Esophagus muscularis mucosa (tissue), 3 donors: Measurements from ENCODE around the gene LHB.

Source experiments
- CTCF ChIP-seq, 3 experiments: fragments of 200-600 bp in 2 of 3; fragments of 450-650 bp in 1 of 3; sonication (generic) in 2 of 3; IDR thresholded peaks; one replicate each; pipeline ENCODE4 v1.5.1; 2017 to 2019; ENCODE audit warnings: antibody characterized with exemption in 3 of 3, mild to moderate bottlenecking in 2 of 3, moderate library complexity in 1 of 3
- POLR2A ChIP-seq: fragments of 450-650 bp; IDR thresholded peaks from one replicate; pipeline ENCODE4 v1.6.1; 2017; ENCODE audit warnings: antibody characterized with exemption, moderate library complexity, mild to moderate bottlenecking, low read depth

DNA sequence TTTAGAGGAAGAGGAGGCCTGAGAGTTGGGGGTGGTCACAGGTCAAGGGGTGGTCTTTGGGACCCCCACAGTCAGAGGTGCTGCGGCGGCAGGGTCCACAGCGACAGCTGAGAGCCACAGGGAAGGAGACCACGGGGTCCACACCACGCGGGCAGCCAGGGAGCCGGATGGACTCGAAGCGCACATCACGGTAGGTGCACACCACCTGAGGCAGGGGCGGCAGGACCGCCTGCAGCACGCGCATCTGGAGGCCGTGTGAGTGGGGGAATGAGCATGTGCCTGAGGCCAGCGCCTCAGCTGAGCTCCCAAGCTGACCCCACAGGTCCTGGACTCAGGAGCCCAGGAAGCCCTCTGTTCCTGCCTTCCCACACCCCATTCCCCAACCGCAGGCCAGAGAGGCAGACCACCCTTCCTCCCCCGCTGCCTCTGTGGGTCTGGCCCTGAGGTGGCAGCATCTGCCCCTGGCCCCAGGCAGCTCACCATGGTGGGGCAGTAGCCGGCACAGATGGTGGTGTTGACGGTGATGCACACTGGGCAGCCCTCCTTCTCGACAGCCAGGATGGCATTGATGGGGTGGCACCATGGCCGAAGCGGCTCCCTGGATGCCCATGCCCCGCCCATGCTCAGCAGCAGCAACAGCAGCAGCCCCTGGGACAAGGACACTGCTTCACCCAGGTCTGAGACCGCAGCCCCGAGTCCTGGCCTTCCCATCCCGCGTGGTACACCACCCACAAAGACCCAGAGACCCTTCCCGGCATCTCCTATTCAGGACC, 638 bp downstream of the LHB start:
- TF ChIP-seq POLR2A (no peak), CTCF (IDR thresholded peaks at IDR 0.05) (no peak)
